Fibroblast of skin of back (primary cell): ENCODE measurements around the gene GRPEL1.

Source experiments
- DNase-seq: peaks from one replicate; pipeline ENCODE4 v3.0.0-alpha.2; 2013

Gene GRPEL1

DNA sequence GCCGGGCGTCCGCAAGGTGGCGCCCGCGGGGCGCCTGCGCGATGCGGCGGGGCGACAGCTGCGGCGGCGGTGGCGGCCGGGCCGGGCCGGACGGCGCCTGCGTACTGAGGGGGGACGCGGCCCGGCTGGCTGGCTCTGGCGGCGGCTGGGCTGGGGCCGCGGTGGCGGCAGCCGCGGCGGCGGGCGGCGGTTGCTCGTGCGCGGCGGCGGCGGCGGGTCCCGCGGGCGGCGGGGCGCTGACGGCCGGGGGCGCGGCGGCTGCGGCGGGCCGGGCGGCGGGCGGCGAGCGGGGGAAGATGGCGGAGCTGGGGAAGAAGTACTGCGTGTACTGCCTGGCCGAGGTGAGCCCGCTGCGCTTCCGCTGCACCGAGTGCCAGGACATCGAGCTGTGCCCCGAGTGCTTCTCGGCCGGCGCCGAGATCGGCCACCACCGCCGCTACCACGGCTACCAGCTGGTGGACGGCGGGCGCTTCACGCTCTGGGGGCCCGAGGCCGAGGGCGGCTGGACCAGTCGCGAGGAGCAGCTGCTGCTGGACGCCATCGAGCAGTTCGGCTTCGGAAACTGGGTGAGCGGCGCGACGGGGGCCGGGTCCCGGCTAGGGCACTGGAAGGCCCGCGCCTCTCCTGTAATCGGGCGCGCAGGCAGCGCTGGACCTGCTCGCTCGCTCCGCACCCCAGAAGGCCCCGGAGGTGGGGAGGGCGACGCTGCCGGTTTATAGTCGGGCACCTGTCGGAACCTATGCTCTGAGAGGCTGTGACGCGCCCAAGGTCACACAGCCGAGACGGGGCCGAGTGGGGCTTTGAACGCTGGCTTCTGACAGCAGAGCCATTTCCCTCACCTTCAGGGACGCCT is 24.4 kb downstream of the GRPEL1 start, which contains the start of gene TADA2B:
TADA2B (plus strand) TSS at position 89 of the 853 bp plus-strand sequence; CDS start at position 297, 208 bp downstream.
- peak; percentile 40 for DNase-seq

DNA sequence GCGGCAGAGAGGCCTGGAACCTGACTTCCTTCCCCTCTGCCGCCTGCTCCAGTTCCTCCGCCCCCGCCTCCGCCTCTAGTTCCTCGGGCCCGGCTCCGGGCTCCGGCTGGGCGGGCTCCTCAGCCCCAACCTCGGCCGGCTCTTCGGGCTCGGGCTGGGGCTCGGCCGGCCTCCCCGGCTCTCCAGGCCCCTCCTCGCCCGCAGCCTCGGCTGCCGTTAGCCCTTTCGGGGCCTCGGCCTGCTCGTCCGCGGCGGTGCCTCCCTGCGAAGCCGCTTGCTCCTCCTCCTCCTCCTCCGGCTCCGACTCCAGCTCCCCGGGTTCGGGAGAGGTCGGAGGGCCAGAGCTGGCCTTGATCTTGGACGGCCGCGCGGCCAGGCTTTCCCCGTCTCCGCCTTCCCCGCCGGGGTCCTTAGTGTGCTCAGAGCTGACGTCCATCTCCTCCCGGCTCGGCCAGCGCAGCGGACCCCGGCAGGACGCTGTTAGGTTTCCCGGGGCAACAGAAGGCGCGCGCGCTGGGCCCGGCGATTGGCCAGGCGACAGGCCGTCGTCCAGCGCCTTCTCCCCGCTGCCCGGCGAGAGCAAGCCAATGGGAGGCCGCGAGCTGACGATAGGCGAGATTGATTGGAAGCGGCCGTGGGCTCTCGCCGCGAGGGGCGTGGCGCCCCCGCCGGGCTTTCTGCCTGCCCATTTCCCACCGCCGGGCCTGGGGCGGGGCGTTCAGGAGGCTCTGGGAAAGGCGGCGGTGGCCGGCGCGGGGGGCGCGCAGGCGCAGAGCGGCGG is 25.2 kb downstream of the GRPEL1 start:
- DNase-seq, result peak; percentile 98

DNA sequence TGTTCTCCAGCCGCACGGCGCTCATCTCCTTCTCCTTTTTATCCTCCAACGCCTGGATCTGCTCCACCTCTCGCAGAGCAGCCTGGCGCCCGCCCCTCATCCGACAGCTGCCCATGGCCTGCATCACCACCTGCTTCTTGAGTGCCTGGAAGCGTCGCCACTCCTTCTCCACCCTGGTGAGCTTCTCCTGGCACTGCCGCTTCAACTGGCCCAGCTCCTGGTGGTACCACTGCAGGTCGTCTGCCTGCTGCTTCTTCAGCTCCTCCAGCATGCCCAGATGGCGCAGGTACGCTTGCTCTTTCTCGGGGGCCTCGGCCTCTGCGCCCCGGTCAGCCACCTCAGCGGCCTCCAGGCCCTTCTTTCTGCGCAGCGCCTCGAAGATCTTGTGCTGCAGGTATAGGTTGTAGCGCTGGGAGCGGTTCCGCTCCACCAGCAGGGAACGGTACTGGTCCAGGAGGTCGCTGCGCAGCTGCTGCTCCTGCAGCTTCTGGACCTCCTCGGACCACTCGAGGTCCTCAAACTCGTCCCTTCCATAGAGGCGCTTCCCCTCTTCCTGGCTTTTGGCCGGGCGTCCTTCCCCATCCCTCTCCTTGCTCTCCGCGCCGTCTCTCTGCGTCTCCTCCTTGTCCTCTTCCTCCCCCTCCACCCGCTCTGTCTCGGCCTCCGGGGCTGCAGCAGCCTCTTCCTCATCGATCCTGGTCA is 25.9 kb downstream of the GRPEL1 start:
- DNase-seq, result no peak

DNA sequence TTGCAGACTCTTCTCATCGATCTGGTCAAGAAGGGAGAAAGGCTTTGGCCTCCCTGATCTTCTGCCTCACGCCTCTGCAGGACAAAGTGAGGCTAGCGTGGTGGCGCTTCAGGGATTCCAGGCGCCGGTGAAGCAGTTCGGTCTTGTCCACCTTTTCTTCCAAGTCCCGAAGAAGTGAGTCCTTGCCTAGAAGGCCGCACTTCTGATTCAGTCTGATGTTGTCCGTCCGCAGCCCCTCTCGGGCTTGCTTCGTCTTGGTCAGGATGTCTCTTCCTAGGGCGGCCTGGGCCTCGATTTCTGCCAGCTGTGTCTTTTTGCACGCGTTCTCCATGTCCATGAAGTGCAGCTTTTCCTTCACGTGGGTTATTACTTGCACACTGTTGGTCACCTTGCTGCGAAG is 26.6 kb downstream of the GRPEL1 start:
- DNase-seq, result no peak

DNA sequence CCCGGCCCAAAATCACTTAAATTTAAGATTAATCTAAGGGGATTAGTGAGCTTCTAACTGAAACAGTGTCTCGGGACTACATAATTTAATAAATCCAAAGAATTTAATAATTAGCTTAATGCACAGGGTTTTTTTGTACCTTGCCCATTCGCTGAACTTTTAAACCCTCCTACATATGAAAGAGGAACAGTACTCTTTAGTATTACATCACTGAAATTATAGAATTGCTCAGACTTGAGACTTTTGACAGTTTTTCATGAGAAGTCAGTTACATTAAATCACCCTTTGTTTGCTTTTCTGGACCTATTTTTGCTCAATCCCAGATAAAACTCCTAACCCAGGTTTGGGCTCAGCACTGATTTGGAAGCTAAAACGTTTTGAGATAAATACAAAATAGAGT is 27.1 kb downstream of the GRPEL1 start:
- no peak for DNase-seq

DNA sequence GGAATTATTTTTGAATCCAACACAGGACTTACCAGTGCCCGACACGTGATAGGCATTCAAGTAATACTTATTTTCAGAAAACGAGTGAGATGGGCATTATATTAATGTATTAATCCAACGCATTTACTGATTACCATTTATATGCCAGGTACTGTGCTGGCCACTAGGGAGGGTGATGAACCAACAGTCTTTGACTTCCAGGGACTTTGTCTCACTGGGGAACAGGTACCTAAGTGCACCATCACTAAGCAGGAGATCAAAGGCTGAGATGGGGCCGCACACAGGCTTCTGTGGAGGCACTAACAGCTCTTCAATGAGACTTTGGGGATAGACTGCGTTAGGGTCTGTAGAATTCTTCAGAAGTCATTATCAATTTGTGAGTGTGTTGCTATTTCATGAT is 30.4 kb downstream of the GRPEL1 start:
- no peak for DNase-seq

DNA sequence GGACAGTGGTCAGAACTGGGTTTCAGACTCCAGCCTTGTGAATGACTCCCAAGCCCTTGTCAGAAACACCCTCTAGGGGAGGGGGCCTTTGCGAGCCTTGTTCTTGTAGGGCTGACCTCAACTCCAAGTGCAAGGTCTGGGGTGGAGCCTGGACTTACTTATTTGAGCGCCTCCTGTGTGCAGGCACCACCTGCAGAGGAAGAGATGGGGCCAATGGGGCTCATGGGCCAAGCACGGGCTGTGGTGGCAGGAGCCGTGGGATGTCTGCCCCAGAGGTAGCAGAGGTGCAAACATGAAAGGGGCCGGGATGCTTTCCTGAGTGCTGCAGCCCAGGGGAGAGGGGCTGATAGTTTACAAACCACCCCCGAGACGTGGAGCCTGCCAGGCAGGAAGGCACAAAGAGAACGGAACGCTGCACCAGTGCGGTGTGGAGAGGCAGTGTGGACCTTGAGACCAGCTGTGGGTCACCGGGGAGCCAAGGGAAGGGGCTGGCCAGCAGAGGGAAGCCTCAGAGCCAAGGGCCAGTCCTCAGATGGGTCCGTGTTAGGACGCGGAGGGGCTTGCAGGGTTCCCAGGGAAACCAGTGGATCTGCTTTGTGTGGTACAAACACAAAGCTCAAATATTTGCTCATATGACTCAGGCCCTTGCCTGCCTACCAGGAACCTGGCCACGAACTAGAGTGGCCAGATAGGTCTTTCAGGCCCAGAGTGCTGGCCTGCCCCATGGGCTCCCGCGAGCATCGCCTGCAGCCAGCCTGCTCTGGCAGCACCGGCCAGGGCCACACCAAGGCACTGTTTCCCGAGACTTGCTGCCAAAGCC is 33.4 kb downstream of the GRPEL1 start:
- peak; percentile 64 for DNase-seq

DNA sequence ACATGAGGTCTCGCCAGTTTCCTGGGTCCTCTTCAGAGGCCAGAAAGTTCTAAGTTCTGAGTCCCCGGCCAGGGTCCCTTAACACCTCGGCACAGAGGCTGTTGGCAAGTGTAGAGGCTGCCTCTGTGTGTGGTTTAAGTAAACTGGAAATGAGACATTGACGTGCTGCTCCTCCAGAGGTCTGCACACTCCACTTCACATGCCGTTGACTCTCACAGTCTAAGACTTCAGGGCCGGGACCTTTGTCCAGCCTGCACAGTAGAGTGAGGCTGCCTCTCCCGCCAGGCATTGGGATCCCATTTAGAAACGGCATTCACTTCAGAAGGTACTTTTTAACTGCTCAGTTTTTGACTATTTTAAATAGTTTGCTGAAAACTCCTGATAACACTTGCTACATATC is 35.3 kb downstream of the GRPEL1 start:
- no peak for DNase-seq

DNA sequence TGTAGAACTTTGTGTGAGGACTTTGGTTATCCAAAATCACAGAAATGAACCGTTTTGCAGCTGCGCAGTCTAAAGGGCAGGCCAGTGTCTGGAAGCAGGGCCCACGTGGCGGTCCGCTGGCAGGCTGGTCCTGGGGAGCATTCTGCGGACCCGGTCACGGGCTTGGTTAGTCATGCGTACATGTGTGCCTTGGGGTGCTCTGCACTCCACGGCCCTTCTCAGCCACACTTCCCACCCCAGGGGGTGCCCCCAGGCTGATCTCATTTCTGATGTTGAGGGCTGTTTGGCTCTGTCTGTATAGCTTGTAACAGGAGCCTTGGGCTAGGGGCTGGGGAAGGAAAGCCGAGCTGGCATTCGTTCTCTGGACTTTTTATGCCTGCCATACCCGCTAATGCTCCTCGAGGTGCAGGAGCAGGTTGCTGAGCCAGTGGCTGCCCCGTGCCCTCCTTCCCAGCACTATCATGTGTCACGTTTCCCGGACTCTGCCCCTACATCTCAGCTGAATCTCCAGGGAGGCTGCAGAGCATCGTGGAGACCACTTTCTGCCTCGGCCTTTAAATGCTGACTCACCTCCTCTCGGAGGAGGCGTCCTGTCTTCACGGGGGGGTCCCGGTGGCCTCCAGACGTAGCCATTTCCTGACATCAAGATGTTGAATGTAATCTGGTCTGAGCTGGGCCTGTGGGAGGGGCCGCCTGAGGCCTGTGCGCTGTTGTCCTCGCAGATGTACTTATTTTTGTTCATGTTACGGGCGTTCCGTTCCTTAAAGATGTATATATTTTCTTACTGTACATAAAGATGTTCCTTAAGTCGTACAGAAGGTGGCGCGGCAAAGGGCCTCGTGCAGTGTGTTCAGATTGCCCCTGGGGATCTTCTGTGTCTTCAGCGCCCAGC is 36.1 kb downstream of the GRPEL1 start:
- no peak for DNase-seq

DNA sequence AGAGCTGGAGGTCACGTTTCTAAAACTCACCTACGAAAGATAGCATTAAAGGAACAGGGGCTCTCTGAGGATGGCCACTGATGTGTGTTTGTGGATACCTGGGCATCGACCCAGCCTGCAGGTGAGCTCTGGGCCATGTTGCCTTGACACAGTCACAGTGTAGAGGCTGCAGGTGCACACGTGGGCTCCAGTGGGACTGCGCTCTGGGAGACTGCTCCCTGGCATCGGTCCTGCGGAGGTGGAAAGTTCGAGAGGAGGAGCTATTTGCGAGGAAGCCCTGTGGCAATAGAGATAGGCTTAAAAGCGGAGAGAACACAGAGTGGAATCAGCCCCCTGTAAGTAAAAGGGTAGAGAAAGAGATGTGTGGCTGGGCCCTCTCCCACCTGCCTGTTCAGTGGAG is 37.0 kb downstream of the GRPEL1 start:
- DNase-seq, result no peak

DNA sequence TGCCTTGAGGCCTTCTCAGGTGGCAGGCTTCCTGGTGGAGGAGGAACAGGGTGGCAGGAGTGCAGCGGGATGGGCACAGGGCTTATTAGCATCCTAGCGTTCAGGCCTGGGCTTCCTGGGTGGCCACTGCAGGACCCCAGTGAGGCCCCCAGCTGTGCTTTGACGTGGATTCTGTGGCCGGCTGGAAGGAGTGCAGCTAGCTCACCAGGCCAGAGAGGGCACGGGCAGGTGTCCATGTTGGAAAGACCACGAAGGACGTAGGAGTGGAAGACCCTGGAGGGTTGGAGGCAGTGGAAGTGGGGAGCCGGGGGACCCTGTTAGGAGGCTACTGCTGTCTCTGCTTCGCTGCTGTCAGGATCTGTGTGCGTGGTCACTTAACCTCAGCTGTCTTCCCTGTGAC is 37.9 kb downstream of the GRPEL1 start:
- no peak for DNase-seq

DNA sequence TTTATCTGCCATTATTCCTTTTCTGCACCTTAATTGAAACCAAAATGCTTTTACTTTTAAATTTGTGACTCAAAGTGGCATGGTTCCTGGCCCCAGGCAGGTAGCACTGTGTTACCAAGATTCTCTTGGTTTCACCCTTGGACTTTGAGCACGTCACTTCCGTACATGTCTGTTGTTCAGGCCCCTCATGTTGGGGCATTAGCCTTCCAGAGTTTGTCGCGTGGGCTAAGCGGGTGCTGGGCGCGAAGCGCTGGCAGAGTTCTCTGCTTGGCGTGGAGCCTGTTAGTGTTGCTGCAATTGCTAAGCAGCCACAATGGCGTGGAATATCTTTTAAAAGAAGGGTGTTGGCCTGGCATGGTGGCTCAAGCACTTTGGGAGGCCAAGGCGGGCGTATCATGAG is 38.7 kb downstream of the GRPEL1 start:
- DNase-seq, result no peak

DNA sequence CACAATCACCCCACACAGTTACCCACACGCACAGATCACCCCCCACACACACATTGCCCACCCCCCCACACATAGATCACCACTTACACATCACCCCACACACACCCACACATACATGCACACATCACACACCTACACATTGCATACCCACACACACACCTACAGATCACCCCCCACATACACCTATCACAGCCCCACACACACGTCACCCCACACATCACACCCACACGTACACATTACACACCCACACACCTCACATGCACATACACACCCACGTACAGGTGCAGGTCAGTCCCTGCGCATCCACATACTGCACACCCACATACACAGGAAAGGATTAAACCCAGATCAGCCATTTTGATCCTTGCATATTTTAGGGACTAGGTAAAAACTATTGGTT is 40.0 kb downstream of the GRPEL1 start:
- no peak for DNase-seq

DNA sequence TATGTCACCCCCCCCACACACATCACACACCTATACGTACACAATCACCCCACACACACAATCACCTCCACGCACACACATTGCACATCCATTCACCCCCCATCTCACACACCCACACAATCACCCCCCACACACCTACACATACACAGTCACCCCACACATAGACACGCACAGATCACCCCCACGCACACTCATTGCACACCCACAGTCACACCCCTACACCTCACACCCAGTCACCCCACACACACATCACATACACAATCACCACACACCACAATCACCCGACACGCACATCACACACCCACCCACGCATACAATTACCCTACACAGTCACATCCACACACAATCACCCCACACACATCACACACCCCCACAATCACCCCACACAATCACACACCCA is 40.6 kb downstream of the GRPEL1 start:
- no peak for DNase-seq

DNA sequence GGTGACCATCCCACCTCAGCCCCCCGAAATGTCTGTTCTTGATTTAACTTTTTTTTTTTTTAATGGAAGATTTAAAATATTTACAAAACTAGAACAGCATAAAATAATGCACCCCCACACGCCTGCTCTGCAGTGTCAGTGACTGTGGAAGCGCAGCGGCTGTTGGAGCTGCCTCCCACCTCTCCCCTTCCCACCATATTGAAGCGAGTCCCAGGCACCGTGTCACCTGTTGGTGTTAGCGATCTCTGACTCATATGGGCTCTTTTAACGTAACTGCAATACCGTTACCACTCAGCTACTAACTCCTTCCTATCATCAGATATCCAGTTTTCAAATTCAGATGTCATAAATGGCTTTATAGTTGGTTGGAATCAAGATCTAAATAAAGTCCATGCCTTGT is 41.8 kb downstream of the GRPEL1 start:
- DNase-seq, result no peak

DNA sequence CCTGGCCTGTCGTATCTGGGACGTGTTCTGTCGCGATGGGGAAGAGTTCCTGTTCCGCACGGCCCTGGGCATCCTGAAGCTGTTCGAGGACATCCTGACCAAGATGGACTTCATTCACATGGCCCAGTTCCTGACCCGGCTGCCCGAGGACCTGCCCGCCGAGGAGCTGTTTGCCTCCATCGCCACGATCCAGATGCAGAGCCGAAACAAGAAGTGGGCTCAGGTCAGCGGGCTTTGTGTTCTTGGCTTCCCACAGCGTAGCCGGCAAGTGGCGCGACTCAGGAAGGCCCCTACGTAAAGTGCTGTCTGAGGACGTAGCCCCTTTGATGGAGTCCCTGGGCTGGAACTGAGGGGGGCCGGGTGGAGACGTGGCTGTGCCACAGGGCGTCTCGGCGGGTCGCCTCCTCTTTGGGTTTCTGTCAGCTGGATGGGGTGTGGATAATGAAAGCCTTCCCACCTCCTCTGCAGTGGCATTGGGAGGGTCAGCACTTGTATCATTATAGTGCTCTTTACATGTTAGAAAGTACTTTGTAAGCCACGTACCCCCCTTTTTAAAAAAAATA is 42.7 kb downstream of the GRPEL1 start:
- DNase-seq, result no peak

DNA sequence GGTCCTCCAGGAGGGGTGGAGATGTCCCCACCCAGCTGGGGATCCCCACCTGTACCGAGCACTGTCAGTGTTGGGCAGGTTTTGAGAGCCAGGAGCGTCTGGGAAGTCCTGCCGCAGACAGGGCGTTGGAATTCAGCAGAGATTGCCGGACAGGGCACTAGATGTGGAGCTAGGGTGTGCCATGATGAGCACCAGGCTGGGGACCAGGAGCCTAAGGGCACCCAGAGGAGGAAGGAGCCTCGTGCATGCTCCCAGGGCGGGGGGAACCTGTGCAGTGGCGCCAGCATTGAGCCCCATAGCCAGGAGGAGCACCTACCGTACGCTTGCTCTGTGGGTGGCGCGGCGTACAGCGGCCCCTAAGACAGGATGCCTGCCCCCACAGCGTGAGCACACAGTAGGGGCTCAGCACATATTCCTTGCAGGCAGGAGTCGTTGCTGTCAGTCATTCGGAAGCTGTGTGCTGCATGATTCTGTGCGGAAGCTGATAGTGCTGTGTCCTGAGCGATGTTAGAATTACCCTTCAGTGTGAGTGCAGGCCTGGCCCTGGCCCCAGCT is 43.5 kb downstream of the GRPEL1 start:
- DNase-seq, result no peak

DNA sequence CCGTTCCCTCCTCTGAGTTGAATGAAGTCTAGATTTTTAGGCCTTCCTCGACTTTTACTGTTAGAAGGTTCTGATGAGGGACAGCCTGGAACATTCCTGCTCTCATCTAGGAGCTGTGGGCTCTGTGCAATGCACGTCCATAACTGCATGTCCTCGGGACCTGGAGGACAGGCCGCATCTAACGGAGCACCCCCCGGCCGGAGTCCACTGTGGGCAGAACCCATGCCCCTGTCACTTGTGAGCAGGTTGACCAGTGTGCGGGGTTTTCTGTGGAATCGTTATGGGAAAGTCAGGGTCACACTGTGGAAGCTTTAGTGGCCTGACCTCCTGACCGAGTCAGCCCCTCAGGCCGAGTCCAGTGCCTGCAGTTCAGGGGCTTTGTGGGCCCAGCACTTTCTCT is 44.0 kb downstream of the GRPEL1 start:
- no peak for DNase-seq

DNA sequence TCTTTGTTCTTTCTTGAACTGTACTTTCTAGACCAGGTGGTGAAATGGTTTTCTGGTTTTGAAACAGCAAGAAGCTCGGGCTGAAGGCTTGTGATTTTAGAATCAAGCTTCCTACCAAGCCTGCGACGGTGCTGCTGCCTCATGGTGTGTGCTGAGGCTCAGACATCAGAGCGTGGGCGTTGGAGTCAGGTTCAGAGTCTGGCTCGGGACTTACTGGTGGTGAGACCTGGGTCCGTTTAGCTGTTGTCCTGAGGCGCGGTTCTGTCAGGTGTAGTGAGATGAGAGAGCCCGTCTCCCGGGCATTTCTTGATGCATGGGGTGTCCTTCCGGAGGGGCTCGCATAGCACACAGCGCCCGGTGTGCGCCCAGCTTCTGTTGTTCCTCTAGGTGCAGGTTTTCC is 44.4 kb downstream of the GRPEL1 start:
- no peak for DNase-seq

DNA sequence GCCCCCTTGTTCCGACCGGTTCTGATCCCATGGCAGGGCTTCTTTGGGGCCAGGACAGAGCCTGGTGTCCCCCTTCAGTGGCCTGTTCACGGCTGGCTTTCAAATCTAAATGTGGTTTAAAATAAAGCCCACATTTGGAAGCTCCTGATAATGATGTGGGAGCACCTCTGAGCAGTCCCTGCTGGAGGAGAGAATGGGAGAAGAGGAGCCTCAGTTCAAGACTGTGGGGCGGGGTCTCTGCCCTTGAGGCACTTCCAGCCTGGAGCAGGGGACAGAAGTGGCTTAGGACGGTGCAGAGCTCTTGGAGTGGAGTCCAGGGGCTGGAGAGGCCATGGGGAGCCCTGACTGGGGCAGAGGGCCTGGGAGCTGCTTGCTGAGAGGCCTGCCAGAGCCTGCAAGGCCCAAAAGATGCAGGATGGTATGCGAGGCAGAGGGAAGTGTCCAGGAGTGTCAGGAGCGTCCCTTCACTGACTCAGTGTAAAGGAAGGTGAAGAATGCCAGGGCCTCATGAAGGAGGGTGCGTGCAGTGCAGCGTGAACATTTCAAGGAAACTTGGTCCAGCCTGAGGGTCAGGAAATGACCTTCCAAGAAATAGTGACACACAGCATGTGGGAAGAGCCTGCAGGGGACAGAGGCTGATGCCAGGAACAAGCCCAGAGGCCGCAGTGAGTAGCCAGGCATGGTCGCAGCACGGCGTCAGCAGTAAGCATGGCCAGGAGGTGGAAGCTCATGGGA is 45.8 kb downstream of the GRPEL1 start:
- peak; percentile 90 for DNase-seq
